GM12872 (cell line): Measurements from ENCODE around the gene NOXO1.
A peak's percentile ranks its signal among the peaks of the same experiment; 100 is the strongest.

ENCODE experiments used
- TF ChIP-seq, protein P1 (sequence below): IDR thresholded peaks from 3 replicates; pipeline ENCODE4 v1.5.1; 2011; ENCODE audit warnings: low read depth, mild to moderate bottlenecking, low read length, moderate library complexity; ENCODE audit not compliant: insufficient read depth

The NOXO1 gene

DNA sequence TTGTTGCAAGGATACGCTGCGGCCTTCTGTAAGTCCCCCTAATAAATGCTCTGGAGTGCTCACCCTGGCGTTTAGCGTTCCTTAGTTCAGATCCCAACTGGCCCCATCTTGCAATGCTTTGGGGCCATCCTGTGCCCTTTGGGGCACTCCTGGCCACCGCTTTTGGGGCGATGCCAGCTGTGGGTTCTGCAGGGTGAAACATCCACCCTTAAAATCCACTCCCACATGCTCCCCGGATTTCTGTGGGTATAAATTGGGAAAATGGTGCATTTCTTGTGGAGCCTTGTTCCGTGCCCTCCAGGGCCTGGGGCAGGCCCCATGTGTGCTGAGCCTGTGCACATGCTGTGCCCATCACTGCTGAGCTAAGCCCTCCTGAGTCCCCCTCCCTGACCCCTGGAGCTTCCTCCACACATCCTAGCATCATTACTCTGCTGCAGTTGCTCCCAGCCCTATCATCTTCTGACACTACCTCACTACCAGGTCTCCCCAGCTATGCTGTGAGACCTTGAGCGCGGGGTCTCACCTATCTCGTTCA, 44.3 kb downstream of the NOXO1 start:
- TF ChIP-seq, protein P1, sequence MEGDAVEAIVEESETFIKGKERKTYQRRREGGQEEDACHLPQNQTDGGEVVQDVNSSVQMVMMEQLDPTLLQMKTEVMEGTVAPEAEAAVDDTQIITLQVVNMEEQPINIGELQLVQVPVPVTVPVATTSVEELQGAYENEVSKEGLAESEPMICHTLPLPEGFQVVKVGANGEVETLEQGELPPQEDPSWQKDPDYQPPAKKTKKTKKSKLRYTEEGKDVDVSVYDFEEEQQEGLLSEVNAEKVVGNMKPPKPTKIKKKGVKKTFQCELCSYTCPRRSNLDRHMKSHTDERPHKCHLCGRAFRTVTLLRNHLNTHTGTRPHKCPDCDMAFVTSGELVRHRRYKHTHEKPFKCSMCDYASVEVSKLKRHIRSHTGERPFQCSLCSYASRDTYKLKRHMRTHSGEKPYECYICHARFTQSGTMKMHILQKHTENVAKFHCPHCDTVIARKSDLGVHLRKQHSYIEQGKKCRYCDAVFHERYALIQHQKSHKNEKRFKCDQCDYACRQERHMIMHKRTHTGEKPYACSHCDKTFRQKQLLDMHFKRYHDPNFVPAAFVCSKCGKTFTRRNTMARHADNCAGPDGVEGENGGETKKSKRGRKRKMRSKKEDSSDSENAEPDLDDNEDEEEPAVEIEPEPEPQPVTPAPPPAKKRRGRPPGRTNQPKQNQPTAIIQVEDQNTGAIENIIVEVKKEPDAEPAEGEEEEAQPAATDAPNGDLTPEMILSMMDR: no peak

DNA sequence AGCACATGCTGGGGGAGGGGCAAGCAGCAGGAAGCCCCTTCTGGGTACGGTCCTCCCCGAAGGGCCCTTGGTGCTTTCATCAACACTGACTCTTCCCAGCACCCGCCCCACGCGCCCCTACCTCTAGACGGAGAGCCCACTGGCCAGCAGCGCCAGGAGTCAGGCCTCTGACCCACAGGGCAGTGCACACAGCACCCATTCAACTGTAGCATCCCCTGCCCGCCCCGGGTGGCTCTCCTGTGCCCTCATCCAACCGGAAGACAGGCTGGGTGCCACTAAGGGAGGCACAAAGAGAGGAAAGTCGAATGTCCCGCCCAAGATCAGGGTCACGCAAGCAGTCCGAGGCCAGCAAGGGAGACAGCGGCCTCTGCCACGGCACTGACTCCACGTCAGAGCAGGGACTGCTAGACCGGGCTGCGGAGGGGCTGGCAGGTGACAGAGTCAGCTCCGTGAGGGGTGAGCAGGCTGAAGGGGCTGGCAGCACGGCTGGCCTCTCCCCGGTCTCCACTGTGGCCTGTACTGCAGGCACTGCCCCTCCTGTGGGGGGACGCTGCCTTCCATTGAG, 48.1 kb downstream of the NOXO1 start:
- TF ChIP-seq, protein P1: no peak

- TF ChIP-seq, protein P1: no peak
Observed at GRCh38 chr16:1932050-1933028, 48.9 kb downstream of the NOXO1 start.

DNA sequence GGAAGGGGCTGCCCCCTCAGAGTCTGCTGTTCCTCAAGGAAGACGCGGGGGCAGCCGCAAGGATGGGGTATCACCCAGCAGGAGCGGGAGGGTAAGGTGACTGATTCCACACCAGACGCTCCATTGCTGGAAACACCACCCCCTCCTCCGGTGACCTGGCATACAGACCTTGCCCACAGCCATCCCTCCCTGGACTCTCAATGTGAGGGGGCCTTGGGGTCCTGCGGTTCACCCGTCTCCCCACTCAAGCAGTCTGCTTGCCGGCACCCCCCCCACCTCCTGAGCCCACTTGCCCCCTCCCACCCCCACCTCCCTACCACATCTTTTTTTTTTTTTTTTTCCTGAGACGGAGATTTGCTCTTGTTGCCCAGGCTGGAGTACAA, 50.9 kb downstream of the NOXO1 start:
- TF ChIP-seq, protein P1: no peak

GRCh38 chr16:1929578-1930337, 51.5 kb downstream of the NOXO1 start:
- TF ChIP-seq, protein P1: peak; percentile 86

DNA sequence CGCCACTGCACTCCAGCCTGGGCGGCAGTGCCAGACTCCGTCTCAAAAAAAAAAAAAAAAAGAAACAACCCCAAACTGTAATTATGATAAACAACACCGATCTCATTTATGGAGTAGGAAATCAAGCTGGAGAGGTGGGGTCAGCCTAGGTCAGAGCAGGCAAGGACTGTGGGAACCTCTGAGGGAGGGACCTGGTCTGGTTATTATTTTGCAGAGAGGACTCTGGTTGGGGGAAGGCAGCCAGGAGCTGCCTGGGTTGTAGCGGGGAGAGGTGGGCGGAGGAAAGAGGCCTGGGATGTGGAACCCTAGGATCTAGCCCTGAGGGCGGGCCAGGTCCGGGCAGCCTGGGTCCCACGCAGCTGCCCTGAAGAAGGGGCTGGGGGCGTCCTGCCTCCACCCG, 52.2 kb downstream of the NOXO1 start:
- TF ChIP-seq, protein P1: no peak
